ENCODE data around the gene ZFP90.

- TF ChIP-seq, protein P1, sequence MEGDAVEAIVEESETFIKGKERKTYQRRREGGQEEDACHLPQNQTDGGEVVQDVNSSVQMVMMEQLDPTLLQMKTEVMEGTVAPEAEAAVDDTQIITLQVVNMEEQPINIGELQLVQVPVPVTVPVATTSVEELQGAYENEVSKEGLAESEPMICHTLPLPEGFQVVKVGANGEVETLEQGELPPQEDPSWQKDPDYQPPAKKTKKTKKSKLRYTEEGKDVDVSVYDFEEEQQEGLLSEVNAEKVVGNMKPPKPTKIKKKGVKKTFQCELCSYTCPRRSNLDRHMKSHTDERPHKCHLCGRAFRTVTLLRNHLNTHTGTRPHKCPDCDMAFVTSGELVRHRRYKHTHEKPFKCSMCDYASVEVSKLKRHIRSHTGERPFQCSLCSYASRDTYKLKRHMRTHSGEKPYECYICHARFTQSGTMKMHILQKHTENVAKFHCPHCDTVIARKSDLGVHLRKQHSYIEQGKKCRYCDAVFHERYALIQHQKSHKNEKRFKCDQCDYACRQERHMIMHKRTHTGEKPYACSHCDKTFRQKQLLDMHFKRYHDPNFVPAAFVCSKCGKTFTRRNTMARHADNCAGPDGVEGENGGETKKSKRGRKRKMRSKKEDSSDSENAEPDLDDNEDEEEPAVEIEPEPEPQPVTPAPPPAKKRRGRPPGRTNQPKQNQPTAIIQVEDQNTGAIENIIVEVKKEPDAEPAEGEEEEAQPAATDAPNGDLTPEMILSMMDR (IDR thresholded peaks at IDR 0.05): no peak
- no peak for TF ChIP-seq POLR2A (IDR thresholded peaks at IDR 0.05)
- TF ChIP-seq EP300 (IDR thresholded peaks at IDR 0.05): no peak
Measured at GRCh38 chr16:68617734-68618133, 78.6 kb downstream of the ZFP90 start.

All from ovary (tissue), 3 donors.